Measurements from ENCODE around the gene VWA3A.
A peak's percentile ranks its signal among the peaks of the same experiment; 100 is the strongest.

The VWA3A gene

DNA sequence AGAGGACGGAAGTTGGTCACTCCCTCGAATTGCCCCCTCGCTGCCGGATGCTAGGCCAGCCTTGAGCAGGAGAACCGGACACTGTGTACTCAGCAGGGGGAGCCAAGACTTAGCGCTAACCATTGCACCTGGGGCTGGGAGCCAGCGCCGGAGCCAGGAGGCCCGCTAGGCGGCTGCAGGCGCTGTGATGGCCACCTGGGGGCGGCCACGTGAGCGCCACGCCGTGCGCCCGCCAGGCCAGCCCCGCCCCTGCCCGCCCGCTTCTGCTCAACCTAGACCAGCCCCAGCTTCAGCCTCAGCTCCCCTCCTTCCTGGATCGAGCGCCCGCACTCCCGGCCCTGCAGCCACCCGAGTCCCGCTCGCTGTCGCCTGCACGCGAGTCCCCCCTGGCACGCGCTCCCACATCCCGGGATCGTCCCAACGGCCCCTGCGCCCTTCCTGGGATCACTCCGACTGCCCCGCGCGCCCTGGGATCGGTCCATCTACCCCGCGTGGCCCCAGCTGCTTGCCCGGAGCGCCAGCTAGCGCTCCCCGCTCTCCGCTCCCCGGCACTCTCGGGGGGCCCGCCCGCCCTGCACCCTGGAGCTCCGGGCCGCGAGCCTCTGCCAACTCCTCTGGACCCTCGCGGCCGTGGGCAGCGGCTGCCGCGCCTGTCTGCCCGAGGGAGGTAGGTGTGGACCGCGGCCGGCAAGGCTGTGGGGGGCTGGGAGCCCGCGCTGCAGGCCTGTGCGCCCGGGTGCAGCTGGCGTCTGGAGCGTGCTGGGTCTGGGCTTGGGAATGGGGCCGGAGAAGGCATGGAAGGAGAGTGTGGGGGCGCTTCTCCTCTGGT, 113.9 kb downstream of the VWA3A start, which contains the start of gene EEF2K:
Gene EEF2K (plus strand): TSS at position 266 of the 829 bp plus-strand sequence. CDS start 19,452 bp downstream, outside the sequence.
- peak; percentile 83 for DNase-seq
